ENCODE results near the gene TRAT1. TPM values are rescaled to one million over a fixed set of nuclear protein-coding genes. Genes with fewer than 3 reads are reported as not detected.

The TRAT1 gene
- total and polyA plus RNA-seq, 2 of the 13 experiments (the other 11 are each of a cell fraction or from before 2014, with no cell fraction given), result not detected

GRCh38 chr3:108882762-108883161 is 60.2 kb downstream of the TRAT1 start:
- intact Hi-C loops (cut with micrococcal nuclease; ENCODE audit: unreplicated experiment), result no loop called here
- H3K9ac ChIP-seq (ENCODE audit: insufficient read depth, low read depth, low read length), result no peak overlapping the region
- CTCF ChIA-PET (ENCODE audit: low intra/inter-chr PET ratio, low total read pairs), result no interaction called here

More at GRCh38 chr3:108882762-108883161, 60.2 kb downstream of the TRAT1 start:
- Histone ChIP-seq H3K9me3 (ENCODE audit: low read length) (no peaks in the 10 kb centered on the region), H3K79me2 (ENCODE audit: insufficient read depth, low read length) (no peaks in the 10 kb centered on the region), H3K36me3 (replicated peaks in 1 of 2; ENCODE audit: control insufficient read depth in 1 of 2, insufficient read depth in 2 of 2, low read length in 2 of 2) (no peaks in the 10 kb centered on the region), H3K4me2 (ENCODE audit: low read depth, low read length) (no peak overlapping the region), H2AFZ (ENCODE audit: low read length) (no peak overlapping the region), H4K20me1 (ENCODE audit: insufficient read depth, low read length) (no peaks in the 10 kb centered on the region), H3K4me3 (replicated peaks in 1 of 3; ENCODE audit: insufficient read depth in 1 of 3, low read depth in 2 of 3, low read length in 3 of 3) (no peak overlapping the region), H3K4me1 (ENCODE audit: insufficient read depth, low read length) (no peaks in the 10 kb centered on the region), H3K27me3 (ENCODE audit: control insufficient read depth in 1 of 2, insufficient read depth in 2 of 2, low read length in 2 of 2) (no peaks in the 10 kb centered on the region), H3K27ac (ENCODE audit: extremely low read length, insufficient read depth, low read length) (no peak overlapping the region)
- ATAC-seq (no peak), FAIRE-seq (no peak), DNase-seq (ENCODE audit: low spot score) (no peak)
- no TSS peak for BruUV-seq (replicated peaks)
- TF ChIP-seq ZNF580 (CRISPR knock-in tag; IDR thresholded peaks at IDR 0.05; ENCODE audit: borderline replicate concordance, low read depth) (no peak), THAP7 (CRISPR knock-in tag; IDR thresholded peaks at IDR 0.05) (no peak), PPARG (CRISPR knock-in tag; conservative IDR thresholded peaks at IDR 0.05) (no peak), ZNF839 (CRISPR knock-in tag; IDR thresholded peaks at IDR 0.05; ENCODE audit: borderline replicate concordance) (no peak), BRCA1 (CRISPR knock-in tag; IDR thresholded peaks at IDR 0.05) (no peak), ZNF576 (CRISPR knock-in tag; IDR thresholded peaks at IDR 0.05) (no peak), ZSCAN5A (CRISPR knock-in tag; IDR thresholded peaks at IDR 0.05; ENCODE audit: borderline replicate concordance) (no peak), ZNF7 (CRISPR knock-in tag; IDR thresholded peaks at IDR 0.05) (no peak)
- POLR2A ChIA-PET, result no interaction called here
- in situ Hi-C loops (cut with HindIII; ENCODE audit: extremely low pct_ligation_motif_present, low pct_unique_long_range_greater_than_20kb), result loop anchor here (10.0 kb wide), 1 partner anchor 218 kb away; no protein-coding TSS in a partner anchor
